MG63 (cell line): ENCODE data around the gene ARHGEF40. TPM values are rescaled to one million over a fixed set of nuclear protein-coding genes. Genes with fewer than 3 reads are reported as not detected.
A peak's percentile ranks its signal among the peaks of the same experiment; 100 is the strongest.

ENCODE experiments used
- DNase-seq: peaks from one replicate; pipeline ENCODE4 v3.0.0-alpha.2; 2020
- H3K27me3 ChIP-seq: fragments of 250-450 bp; sonication (Bioruptor Pico); 2 replicates; pipeline ENCODE4 v1.5.1; 2020; ENCODE audit warnings: mild to moderate bottlenecking, moderate library complexity
- H3K36me3 ChIP-seq: fragments of 250-450 bp; sonication (Bioruptor Pico); 2 replicates; pipeline ENCODE4 v1.5.1; 2020; ENCODE audit warnings: mild to moderate bottlenecking, moderate library complexity
- H3K4me3 ChIP-seq: fragments of 250-450 bp; sonication (Bioruptor Pico); 2 replicates; pipeline ENCODE4 v1.5.1; 2020; ENCODE audit warnings: mild to moderate bottlenecking, moderate library complexity
- H3K9me3 ChIP-seq: fragments of 250-450 bp; sonication (Bioruptor Pico); 2 replicates; pipeline ENCODE4 v1.5.1; 2020; ENCODE audit warnings: mild to moderate bottlenecking, moderate library complexity
- total RNA-seq: library from RNA; depleted of rRNA; stranded (reverse); fragments of >200 nt; shearing (Covaris generic); gene quantifications from 2 replicates; pipeline ENCODE4 v1.2.3, GENCODE V29; 2014; ENCODE audit warnings: low replicate concordance

The ARHGEF40 gene
- total RNA-seq, 1 experiment from 2014 or later = 10.0 TPM

DNA sequence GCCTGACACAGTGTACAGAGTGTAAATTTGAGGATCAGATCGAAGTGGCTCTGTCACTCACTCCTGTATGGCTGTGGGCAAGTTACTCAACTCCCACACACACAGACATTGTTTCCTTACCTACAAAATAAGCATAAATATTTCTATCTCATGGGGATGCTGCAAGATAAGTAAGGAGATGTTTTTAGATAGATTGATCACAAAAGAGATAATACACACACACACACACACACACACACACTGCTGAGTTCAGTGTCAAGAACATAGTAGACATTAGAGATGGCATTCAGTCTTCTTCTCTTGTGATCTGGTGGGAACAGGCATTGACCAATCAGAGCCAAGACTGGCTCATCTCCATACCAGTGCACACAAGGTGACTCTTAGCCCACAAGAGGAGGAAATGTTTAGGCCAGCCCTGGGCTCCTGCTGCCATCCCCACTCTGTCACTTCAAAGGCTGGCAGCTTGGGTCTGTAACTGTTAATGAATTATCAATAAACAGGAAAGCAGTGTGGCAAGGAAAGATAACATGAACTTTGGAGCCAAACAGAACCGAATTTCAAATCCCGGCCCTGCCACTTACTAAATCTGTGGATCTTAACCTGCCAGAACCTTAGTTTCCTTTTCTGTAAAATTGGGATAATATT, 15.9 kb upstream of the ARHGEF40 start:
- Histone ChIP-seq H3K27me3 (no peaks in the 10 kb centered on the region), H3K9me3 (no peaks in the 10 kb centered on the region), H3K4me3 (no peak overlapping the region), H3K36me3 (no peaks in the 10 kb centered on the region)
- DNase-seq = no peak

DNA sequence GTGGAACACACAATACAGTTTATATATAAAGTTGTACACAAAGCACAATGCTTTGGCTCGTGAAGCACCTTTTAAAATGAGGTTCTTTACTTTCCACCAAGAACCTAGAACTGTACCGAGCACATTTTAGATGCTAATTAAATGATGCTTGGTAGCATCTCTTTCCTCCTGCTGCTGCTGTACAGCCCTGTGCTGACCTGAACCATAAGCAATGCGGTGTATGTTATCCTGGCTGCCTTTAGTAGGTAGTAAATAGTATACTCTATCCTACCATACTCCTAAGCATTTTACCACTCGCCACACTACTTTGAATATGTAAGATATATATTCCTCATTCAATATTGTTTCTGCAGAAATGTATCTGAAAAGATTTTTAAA, 15.3 kb upstream of the ARHGEF40 start:
- no peak for DNase-seq
- Histone ChIP-seq H3K4me3 (no peak overlapping the region), H3K9me3 (no peaks in the 10 kb centered on the region), H3K36me3 (no peaks in the 10 kb centered on the region), H3K27me3 (no peaks in the 10 kb centered on the region)

DNA sequence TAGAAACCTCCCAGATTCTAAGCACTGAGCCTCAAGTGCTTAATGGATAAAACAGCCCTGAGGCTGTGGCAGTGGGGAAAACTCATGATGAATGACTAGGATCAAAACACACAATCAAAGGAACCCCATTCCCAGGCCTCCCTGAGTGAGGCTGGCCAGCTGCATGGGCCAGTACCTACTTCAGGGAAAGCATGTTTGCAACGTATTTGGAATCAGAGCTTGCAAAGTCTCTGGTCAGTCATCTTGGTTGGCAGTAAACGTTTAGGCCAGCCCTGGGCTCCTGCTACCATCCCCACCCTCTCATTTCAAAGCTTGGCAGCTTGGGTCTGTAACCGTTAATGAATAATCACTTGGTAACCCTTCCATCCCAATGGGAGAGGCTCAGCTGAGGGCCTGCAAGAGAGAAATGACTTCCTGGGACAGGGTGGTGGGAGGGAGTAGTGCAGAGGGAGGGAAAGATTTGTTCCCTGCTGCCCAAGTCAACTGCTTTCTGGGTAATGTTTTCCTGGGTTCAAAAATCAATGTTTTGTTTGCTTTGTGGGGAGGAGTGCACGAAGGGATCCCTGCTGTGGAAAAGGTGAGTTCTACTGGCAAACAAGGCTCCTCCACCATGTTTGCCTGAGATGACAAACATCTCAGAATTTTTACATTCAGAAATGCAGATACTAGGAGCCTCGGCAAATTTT, 14.5 kb upstream of the ARHGEF40 start:
- no peaks in the 10 kb centered on the region for H3K27me3 ChIP-seq
- DNase-seq = peak; percentile 16
- no peaks in the 10 kb centered on the region for H3K9me3 ChIP-seq
- no peak overlapping the region for H3K4me3 ChIP-seq
- H3K36me3 ChIP-seq = no peaks in the 10 kb centered on the region

DNA sequence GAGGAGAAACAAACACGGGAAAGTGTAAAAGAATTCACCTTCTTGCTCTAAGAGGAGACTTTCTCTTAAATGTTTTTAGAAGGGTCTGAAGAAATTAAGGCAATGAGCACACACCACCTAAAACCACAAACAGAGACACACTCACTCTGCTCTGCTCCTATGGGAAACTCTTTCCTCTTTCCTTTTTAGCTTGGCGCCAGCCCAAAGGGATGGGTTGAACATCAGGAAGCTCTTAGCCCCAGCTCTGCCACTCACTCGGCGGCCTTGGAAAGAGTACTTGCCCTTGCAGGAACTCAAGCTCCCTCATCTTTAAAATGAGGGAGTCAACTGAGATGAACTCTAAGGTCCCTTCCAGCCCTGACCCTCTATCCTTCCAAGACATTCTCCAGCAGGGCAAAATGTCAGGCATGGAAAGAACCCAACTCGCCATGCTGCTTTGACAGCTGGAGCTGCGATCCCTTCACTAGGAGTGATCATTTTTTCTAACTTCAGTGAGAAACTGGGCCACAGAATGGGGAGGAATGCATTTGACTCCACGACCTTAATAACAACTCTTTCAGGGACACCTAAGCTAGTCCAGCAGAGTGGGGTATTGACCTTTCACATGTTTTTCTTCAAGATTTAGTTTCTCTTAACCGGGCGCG, 13.5 kb upstream of the ARHGEF40 start:
- H3K27me3 ChIP-seq = no peaks in the 10 kb centered on the region
- H3K4me3 ChIP-seq = no peak overlapping the region
- H3K9me3 ChIP-seq = no peaks in the 10 kb centered on the region
- no peaks in the 10 kb centered on the region for H3K36me3 ChIP-seq
- peak; percentile 11 for DNase-seq

DNA sequence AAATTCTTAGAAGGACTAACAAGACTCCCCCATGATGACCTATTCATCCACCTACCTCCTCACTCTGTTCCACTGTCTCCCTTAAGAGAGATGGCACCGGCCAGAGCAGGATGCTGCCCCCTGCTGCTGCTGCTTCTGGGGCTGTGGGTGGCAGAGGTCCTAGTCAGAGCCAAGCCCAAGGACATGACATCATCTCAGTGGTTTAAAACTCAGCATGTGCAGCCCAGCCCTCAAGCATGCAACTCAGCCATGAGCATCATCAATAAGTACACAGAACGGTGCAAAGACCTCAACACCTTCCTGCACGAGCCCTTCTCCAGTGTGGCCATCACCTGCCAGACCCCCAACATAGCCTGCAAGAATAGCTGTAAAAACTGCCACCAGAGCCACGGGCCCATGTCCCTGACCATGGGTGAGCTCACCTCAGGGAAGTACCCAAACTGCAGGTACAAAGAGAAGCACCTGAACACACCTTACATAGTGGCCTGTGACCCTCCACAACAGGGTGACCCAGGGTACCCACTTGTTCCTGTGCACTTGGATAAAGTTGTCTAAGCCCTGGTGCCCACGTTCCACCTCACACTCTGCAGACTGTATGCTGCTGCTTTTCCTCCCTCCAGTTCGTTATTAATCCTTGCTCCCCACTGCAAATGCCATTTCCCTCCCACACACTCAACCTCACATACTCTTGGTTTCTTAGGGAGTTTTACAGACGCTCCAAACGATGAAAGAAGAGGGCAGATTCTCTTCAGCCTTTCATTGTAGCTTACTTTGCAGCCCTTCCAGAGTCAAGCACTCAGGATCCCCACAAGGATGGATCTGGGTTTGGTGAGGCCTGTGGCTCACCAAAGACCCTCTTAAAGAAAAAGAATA, 12.1 kb upstream of the ARHGEF40 start, which contains the start of gene RNASE8:
Gene RNASE8, plus strand, starts transcription at position 20 of the 873 bp plus-strand sequence. Its CDS starts 71 bp downstream, at position 91.
- no peak within 1 kb of the TSS for H3K4me3 ChIP-seq
- peak; percentile 36 for DNase-seq
- H3K36me3 ChIP-seq = no peaks in the 10 kb centered on the region
- no peaks in the 10 kb centered on the region for H3K27me3 ChIP-seq
- no peaks in the 10 kb centered on the region for H3K9me3 ChIP-seq

DNA sequence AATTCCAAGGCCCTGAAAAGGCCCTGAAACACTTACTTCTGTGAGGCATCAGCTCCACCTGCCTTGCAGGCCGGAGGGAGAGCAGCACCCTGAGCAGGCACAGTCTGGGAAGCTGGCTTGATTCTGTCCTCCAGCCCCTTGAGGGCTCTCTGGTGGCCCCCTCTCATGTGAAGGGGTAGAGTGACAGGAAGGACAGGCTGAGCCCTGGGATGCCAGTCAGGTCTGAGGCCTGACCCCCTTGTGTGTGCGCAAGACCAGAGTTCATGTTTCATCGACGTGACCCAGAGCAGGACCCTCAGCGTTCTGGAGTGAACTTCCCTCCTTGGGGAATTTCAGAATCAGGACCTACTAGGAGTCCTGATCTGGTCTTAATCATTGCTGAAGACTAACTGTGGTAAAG, 11.2 kb upstream of the ARHGEF40 start:
- no peaks in the 10 kb centered on the region for H3K9me3 ChIP-seq
- no peak overlapping the region for H3K4me3 ChIP-seq
- no peaks in the 10 kb centered on the region for H3K27me3 ChIP-seq
- no peak for DNase-seq
- H3K36me3 ChIP-seq = no peaks in the 10 kb centered on the region

DNA sequence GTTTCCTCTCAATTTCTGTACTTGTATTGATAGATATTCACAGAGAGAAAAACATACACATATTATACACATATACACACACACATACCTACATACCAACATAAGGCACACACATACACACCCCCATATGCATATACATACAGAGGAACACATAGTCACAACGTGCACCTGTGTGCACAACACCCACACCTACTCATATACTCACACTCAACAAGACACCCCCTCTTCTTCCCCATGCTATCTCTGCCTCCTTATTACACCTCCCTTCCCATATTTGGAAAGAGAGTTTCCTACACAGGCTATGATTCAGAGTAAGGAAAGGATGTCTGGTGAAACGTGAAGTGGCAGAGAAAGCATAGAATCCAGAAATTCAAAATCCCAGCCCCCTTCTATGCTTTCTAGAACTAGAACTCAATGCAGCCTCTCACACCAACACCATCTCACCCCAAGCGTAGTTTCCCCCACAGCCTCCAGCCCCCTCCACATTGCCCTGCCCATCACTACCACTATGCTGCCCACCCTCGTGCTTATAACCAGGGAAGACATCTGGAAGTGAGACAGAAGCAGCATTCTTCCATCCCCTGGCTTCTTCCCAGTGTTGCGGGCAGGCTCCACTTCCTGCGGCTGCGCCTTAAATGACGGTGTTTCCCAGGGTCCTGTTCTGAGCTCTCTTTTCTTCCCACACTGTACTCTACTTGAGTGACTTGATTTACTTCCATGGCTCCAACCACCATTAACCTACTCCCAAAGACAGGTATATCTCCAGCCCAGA, 10.1 kb upstream of the ARHGEF40 start:
- no peaks in the 10 kb centered on the region for H3K27me3 ChIP-seq

DNA sequence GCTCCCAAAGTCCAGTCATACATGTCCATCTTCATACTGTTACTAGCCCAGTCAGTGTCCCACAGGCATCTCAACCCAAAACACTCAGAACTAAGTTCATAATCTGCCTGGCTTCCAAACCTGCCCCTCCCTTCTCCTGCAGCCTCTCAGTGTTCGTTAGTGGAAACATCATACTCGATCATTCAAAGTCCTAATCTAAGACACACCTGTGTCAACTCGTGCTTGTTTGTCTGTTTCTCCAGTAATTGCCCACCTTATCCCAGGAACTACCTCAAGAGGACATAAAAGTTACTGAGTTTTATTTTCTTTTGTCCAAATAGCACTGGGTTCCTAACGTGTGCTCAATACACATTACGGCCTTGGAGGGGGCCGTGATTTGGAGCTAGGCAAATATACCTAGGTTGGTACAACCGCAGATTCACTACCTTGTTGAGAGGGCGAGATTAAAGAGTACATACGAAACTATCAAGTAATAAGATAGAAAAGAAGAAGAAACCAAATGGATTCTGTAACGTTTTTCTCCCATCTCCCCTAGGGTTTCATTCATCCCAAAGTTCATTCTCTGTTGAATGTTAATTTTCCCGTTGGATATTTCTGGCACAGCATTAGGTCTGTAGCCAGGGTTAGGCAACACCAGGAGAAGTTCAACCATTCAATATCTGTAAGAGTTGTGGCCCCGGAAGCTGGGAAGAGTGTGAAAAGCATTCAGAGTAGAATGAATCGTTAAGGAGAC, 9.3 kb upstream of the ARHGEF40 start:
- Histone ChIP-seq H3K36me3 (no peaks in the 10 kb centered on the region), H3K4me3 (no peak overlapping the region), H3K27me3 (no peaks in the 10 kb centered on the region), H3K9me3 (no peaks in the 10 kb centered on the region)
- no peak for DNase-seq

More for the DNA sequence above, 10.1 kb upstream of the ARHGEF40 start:
- no peak overlapping the region for H3K4me3 ChIP-seq
- DNase-seq = no peak
- no peaks in the 10 kb centered on the region for H3K36me3 ChIP-seq
- no peaks in the 10 kb centered on the region for H3K9me3 ChIP-seq

DNA sequence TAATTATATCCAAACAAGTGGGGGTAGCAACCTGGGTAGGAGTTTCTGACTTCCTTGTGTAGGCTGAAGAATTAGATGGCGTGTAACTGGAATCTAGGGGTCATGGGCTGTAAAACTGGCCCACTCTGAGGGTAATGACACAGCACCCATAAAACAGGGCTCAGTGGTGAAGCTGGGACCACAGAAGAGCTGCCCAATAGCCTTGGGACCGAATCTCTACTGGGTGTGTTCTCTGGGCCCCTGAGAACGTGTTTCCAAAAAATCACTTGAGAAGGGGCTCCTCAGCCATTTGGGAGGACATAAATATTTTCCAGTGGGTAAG, 8.8 kb upstream of the ARHGEF40 start:
- Histone ChIP-seq H3K36me3 (no peaks in the 10 kb centered on the region), H3K27me3 (no peaks in the 10 kb centered on the region), H3K4me3 (no peak overlapping the region), H3K9me3 (no peaks in the 10 kb centered on the region)
- DNase-seq = no peak

DNA sequence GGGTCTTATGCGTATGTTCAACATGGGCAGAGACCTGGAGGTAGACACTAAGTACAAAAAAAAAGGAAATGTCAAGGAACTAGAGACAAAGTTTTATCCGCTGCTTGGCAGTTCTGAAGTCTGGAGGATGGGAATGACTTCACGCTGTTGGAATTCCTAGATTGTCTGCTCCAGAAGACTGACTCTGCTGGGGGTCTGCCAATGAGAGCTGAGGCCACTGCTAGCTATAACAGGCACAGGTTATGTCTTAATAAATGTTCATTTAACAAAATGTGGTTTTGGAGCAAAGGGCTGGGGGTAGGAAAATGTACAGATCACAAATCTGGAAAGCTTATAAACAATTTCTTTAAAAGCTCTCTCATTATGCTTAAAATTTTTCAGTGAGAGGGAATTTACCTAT, 6.6 kb upstream of the ARHGEF40 start:
- no peaks in the 10 kb centered on the region for H3K27me3 ChIP-seq
- H3K36me3 ChIP-seq = no peaks in the 10 kb centered on the region
- DNase-seq = peak; percentile 39
- no peaks in the 10 kb centered on the region for H3K9me3 ChIP-seq
- no peak overlapping the region for H3K4me3 ChIP-seq

DNA sequence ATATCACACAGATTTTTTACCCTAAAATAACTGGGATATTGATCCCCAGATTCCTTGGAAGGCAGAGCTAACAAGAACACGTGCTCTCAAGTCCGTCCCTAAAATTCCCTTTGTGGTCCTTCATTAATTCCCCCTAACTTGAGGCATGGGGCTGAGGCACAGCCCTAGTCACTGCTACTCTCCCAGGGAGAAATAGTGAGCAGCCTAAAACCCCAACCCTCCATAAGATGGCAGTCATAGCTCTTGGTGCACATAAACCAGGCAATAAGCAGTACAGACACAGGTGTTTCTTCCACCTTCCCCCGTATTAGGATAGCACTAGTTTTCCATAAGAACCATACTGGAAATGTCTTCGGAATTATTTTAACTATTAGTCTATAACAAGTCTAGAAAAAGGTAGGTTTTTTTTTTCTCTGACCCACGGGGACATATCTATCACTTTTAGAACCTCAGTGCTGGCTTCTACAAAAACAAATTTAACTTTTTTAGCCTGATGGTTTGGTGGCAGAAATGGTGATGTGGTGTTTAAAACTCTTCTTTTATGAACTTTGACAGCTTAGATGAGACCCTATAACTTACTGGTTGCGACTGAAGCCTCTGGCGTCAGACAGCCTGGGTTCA, 3.1 kb upstream of the ARHGEF40 start:
- Histone ChIP-seq H3K27me3 (no peaks in the 10 kb centered on the region), H3K9me3 (no peaks in the 10 kb centered on the region), H3K4me3 (no peak overlapping the region), H3K36me3 (no peaks in the 10 kb centered on the region)
- no peak for DNase-seq

DNA sequence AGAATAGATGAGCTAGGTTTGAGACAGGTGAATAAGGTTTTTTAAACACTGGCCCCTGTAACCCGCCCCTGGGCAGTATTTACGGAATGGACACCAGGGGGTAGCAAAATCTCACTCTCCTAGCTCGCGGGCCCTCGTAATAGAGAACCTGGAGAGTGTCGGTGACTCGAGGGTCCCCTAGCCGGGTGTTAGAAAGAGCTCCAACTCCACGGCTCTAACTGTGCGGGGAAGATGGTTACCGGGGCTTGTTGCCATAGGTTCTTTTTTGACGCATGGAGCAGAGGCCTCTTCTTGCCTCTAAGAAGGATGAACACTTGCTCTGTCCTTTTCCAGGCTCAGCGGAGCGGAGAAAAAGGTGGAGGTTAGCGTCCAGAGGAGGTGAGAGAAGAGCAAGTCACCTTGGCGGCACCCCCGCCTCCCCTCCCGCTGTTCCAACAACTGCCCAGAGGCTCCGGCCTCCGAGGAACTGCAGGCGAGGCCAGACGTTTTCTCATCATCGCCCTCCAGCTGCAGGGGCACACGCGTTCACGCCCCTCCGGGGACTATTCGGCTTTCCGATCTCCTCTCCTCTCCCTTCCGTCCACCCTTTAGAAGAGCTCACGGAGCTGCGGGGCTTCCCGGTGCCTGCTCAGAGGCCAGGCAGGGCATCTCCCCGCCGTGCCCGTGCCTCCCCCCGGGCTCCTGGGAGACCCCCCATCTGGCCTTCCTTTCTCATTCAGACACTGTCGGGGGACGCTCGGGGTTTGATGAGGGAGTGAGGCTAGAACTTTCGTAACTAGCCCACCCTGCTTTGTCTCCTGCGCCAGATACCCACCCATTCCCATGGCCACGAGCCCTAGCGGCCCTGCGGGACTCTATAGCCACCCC, 1.4 kb upstream of the ARHGEF40 start:
- no peaks in the 10 kb centered on the region for H3K36me3 ChIP-seq
- DNase-seq = no peak
- H3K9me3 ChIP-seq = no peaks in the 10 kb centered on the region
- no peaks in the 10 kb centered on the region for H3K27me3 ChIP-seq
- no peak overlapping the region for H3K4me3 ChIP-seq

DNA sequence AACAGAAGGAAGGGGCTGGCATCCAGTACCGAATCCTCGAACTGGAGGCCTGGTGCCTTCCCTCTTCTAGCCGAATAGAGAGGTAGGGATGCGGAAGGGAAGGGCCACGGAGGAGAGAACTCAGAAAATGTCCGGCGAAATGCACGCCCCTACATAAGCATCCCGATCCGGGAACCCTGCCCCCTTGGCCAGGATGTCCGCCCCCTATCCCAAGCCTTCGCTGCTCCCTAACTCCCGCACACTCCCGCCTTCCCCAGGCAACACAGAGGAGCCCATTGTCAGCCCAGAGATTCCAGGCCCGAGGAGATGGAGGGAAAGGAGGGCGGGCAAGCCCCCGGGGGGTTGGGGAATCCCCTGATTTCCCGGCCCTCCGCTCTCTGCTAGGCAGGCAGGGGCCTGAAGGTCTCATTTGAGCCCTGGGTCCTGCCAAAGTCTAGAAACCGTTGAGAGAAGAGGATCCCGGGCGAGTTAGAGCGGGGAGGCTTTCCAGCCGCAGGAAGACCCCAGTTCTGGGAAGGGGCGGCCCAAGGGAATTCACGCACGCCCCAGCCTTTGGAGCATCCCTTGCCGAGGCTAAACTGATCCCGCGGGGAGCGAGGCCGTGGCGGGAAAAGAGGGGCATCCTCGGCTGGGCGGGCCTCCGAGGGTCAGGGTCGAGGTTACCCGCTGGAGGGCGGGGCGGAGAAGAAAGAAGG, 569 bp upstream of the ARHGEF40 start:
- H3K4me3 ChIP-seq = peak overlapping the region; percentile 42
- no peaks in the 10 kb centered on the region for H3K9me3 ChIP-seq
- no peak for DNase-seq
- H3K27me3 ChIP-seq = no peaks in the 10 kb centered on the region
- H3K36me3 ChIP-seq = no peaks in the 10 kb centered on the region

DNA sequence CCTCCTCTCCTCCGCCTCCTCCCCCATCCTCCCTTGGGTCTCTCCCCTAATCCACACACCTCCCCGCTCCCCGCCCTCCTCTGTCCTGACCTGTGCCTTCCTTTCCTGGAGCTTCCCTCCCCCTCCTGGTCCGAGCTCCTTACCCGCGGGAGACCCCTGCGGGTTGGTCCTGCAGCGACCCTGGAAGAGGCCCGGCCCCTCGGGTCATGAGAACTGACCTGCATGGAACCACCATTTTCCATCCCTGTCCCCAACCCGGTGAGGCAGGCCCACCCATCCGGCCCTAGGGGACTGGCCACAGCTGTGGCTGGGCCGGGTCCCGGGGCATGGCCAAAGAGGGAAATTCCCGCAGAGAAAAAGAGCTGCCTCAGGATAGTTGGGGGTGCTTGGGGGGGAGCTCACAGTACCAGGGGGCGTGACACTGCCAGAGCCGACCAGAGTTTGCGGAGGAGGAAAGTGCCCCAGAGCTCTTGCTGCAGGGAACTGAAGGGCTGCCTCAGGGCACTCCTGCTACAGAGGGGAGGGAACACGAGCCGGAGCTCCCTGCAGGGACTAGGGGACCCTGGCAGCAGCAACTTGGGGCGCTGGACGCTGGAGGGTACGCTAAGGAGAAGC, 613 bp downstream of the ARHGEF40 start:
- Histone ChIP-seq H3K36me3 (no peaks in the 10 kb centered on the region), H3K27me3 (no peaks in the 10 kb centered on the region), H3K9me3 (no peaks in the 10 kb centered on the region), H3K4me3 (peak overlapping the region; percentile 60)
- peak; percentile 50 for DNase-seq
